HepG2 (cell line): ENCODE measurements around the gene SDC4. TPM values are rescaled to one million over a fixed set of nuclear protein-coding genes. Genes with fewer than 3 reads are reported as not detected.

Experiments used
- AKAP8 ChIP-seq: sonication (generic); formaldehyde crosslinking; IDR thresholded peaks from 2 replicates; pipeline ENCODE4 v1.5.1; 2020; ENCODE audit warnings: mild to moderate bottlenecking, missing genetic modification reagents
- CREBL2 ChIP-seq: sonication (generic); formaldehyde crosslinking; IDR thresholded peaks from 2 replicates; pipeline ENCODE4 v1.8.1; 2023; ENCODE audit warnings: missing genetic modification reagents, mild to moderate bottlenecking, borderline replicate concordance
- EZH2 ChIP-seq: conservative IDR thresholded peaks from 2 replicates; pipeline ENCODE4 v1.6.1; 2012; ENCODE audit warnings: mild to moderate bottlenecking, low read depth, low read length, moderate library complexity
- FOXJ3 ChIP-seq: sonication (generic); formaldehyde crosslinking; IDR thresholded peaks from 2 replicates; pipeline ENCODE4 v1.4.0; 2020; ENCODE audit warnings: missing genetic modification reagents, mild to moderate bottlenecking, borderline replicate concordance
- GMEB2 ChIP-seq: IDR thresholded peaks from 2 replicates; pipeline ENCODE4 v1.6.1; 2016; ENCODE audit warnings: missing biosample characterization, missing genetic modification reagents, low read depth
- GZF1 ChIP-seq: sonication (generic); formaldehyde crosslinking; IDR thresholded peaks from 2 replicates; pipeline ENCODE4 v1.5.1; 2020; ENCODE audit warnings: mild to moderate bottlenecking, missing genetic modification reagents
- HIVEP1 ChIP-seq: sonication (generic); formaldehyde crosslinking; IDR thresholded peaks from 2 replicates; pipeline ENCODE4 v1.4.0; 2020; ENCODE audit warnings: mild to moderate bottlenecking, missing genetic modification reagents
- KDM5A ChIP-seq: fragments of 200-600 bp; sonication (generic); IDR thresholded peaks from 2 replicates; pipeline ENCODE4 v1.7.0; 2018; ENCODE audit warnings: antibody characterized with exemption, mild to moderate bottlenecking, low read length, borderline replicate concordance
- LBX2 ChIP-seq: sonication (generic); formaldehyde crosslinking; IDR thresholded peaks from 2 replicates; pipeline ENCODE4 v1.5.0; 2020; ENCODE audit warnings: missing genetic modification reagents, mild to moderate bottlenecking, borderline replicate concordance
- MED13 ChIP-seq: sonication (generic); formaldehyde crosslinking; IDR thresholded peaks from 2 replicates; pipeline ENCODE4 v1.5.0; 2020; ENCODE audit warnings: missing genetic modification reagents
- NAIF1 ChIP-seq: sonication (generic); formaldehyde crosslinking; IDR thresholded peaks from 2 replicates; pipeline ENCODE4 v1.5.0; 2020; ENCODE audit warnings: mild to moderate bottlenecking, missing genetic modification reagents, borderline replicate concordance
- PATZ1 ChIP-seq: sonication (generic); formaldehyde crosslinking; IDR thresholded peaks from 2 replicates; pipeline ENCODE4 v1.4.0; 2020; ENCODE audit warnings: missing genetic modification reagents
- REXO4 ChIP-seq: sonication (generic); formaldehyde crosslinking; IDR thresholded peaks from 2 replicates; pipeline ENCODE4 v1.8.0; 2022; ENCODE audit warnings: missing genetic modification reagents, mild to moderate bottlenecking, borderline replicate concordance
- STAG1 ChIP-seq: sonication (generic); formaldehyde crosslinking; IDR thresholded peaks from 2 replicates; pipeline ENCODE4 v1.4.0; 2020; ENCODE audit warnings: missing genetic modification reagents
- TFDP2 ChIP-seq: sonication (generic); formaldehyde crosslinking; IDR thresholded peaks from 2 replicates; pipeline ENCODE4 v1.4.0; 2020; ENCODE audit warnings: missing genetic modification reagents
- TSC22D2 ChIP-seq: sonication (generic); formaldehyde crosslinking; IDR thresholded peaks from 2 replicates; pipeline ENCODE4 v1.5.1; 2020; ENCODE audit warnings: missing genetic modification reagents, mild to moderate bottlenecking, borderline replicate concordance
- ZNF230 ChIP-seq: sonication (generic); formaldehyde crosslinking; IDR thresholded peaks from 2 replicates; pipeline ENCODE4 v1.4.0; 2020; ENCODE audit warnings: mild to moderate bottlenecking, missing genetic modification reagents
- ZNF343 ChIP-seq: sonication (generic); formaldehyde crosslinking; IDR thresholded peaks from 2 replicates; pipeline ENCODE4 v1.4.0; 2020; ENCODE audit warnings: mild to moderate bottlenecking, missing genetic modification reagents
- ZNF543 ChIP-seq: sonication (generic); formaldehyde crosslinking; IDR thresholded peaks from 2 replicates; pipeline ENCODE4 v1.4.0; 2020; ENCODE audit warnings: mild to moderate bottlenecking, missing genetic modification reagents
- ZNF773 ChIP-seq: sonication (generic); formaldehyde crosslinking; IDR thresholded peaks from 2 replicates; pipeline ENCODE4 v1.4.0; 2020; ENCODE audit warnings: missing genetic modification reagents, borderline replicate concordance
- ZNF800 ChIP-seq: sonication (generic); formaldehyde crosslinking; IDR thresholded peaks from 2 replicates; pipeline ENCODE4 v1.4.0; 2020; ENCODE audit warnings: missing genetic modification reagents
- ZNF816 ChIP-seq: sonication (generic); formaldehyde crosslinking; IDR thresholded peaks from 2 replicates; pipeline ENCODE4 v1.8.0; 2022; ENCODE audit warnings: missing genetic modification reagents, mild to moderate bottlenecking, borderline replicate concordance
- polyA plus RNA-seq, 8 experiments: library from polyadenylated mRNA; depleted of rRNA in 3 of 8; stranded (reverse) in 7 of 8; unstranded in 1 of 8; fragments of >200 nt; fragmentation: Illumina TruSeq in 4 of 8; extraction: Trizol in 4 of 8; gene quantifications; 2 replicates each; pipeline versions ENCODE4 v1.2.1 to v1.2.3, GENCODE V29; 2011 to 2016; ENCODE audit warnings: low read depth in 4 of 8, missing spikeins in 1 of 8, mixed read lengths in 1 of 8; ENCODE audit not compliant: insufficient read depth in 1 of 8
- total RNA-seq, 5 experiments: library from RNA; depleted of rRNA; stranded (reverse); fragments of >200 nt; fragmentation: Illumina TruSeq; extraction: Trizol; gene quantifications; 2 replicates each; pipeline ENCODE4 v1.2.3, GENCODE V29; 2016; ENCODE audit warnings: low read depth in 1 of 5

The SDC4 gene
- total and polyA plus RNA-seq, 2 of the 13 experiments (the other 11 are each of a cell fraction or from before 2014, with no cell fraction given): 49.0 to 65.1 TPM

- TF ChIP-seq ZNF343 (CRISPR knock-in tag) (peak; percentile 99), CREBL2 (peak; percentile 85; the same call in 1 of the 2 replicates), FOXJ3 (CRISPR knock-in tag) (no peak; the same call in 1 of the 2 replicates), EZH2 (no peak), REXO4 (CRISPR knock-in tag) (no peak), STAG1 (CRISPR knock-in tag) (peak; percentile 73), TFDP2 (CRISPR knock-in tag) (peak; percentile 63; the same call in 1 of the 2 replicates), HIVEP1 (CRISPR knock-in tag) (peak; percentile 98), GZF1 (CRISPR knock-in tag) (no peak), LBX2 (CRISPR knock-in tag) (no peak), MED13 (CRISPR knock-in tag) (peak; percentile 68; the same call in 1 of the 2 replicates), GMEB2 (CRISPR knock-in tag) (peak; percentile 86), NAIF1 (CRISPR knock-in tag) (peak; percentile 95), ZNF816 (CRISPR knock-in tag) (no peak), TSC22D2 (CRISPR knock-in tag) (peak; percentile 92), PATZ1 (CRISPR knock-in tag) (peak; percentile 88), ZNF543 (CRISPR knock-in tag) (peak; percentile 99), AKAP8 (CRISPR knock-in tag) (no peak), ZNF230 (CRISPR knock-in tag) (peak; percentile 99; the same call in 1 of the 2 replicates), ZNF800 (peak; percentile 75; the same call in 1 of the 2 replicates), KDM5A (peak; percentile 91; the same call in 1 of the 2 replicates), ZNF773 (CRISPR knock-in tag) (peak; percentile 81; the same call in 1 of the 2 replicates)
Measured at GRCh38 chr20:45362804-45363610, 14.8 kb upstream of the SDC4 start, which contains the start of gene SYS1 (continued).
